ENCODE results near the gene ALPL.

ALPL gene

DNA sequence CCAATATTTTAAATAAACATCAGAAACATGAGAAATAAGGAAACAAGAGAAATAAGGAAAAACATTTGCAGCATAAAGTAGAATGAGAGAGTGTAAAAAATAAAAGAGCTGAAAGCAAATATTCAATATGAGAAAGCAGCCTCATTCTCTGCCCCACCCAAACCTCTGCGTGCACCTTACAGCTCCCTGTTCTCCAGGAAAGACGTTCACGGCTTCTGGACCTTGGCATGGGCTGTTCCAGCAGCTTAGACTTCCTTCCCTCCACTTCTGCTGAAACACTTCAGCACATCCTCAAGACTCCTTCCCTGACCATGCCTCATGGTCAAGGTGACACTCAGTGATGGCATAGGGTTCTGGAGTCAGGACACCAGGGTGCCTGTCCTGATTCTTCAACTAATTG, 23.3 kb downstream of the ALPL start:
- no peak for DNase-seq

DNA sequence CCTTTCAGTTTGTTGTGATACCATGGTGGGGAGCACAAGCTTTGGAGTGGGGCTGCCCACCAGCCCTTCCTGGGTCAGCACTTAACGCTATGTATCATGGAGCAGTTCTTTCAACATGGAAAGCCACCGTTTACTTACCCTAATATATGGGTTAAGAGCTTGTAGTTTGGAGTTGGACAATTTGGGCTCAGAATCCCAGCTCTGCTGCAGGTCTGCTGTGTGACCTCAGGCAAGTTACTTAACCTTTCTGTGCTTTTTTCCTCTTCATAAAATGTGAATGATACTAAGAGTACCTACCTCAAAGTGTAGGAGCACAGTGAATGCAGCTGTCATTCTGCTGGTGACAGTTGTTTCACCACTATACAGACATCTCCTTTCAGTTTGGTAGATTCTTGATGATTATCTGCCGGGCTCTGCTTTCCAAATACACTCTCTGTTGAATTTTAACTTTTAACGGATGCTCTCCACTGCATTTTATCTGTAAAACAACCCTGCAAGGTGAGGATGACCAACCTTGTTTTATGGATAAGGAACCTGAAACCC, 23.8 kb downstream of the ALPL start:
- DNase-seq, result no peak

DNA sequence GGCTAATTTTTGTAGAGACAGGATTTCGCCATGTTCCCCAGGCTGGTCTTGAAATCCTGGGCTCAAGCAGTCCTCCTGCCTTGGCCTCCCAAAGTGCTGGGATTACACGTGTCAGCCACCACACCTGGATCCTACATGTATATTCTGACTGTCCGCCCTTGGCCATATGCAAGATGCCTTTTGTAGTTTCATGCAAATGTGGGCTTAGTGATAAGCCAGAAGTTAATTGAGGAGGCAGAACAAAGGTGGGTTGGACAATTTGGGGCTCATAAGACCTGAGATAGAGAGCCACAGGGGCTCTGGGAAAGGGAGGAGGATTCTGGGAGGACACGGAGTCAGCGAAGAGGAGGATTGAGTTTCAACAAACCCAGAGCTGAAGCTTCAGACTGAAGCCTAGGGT, 24.9 kb downstream of the ALPL start:
- DNase-seq, result no peak

DNA sequence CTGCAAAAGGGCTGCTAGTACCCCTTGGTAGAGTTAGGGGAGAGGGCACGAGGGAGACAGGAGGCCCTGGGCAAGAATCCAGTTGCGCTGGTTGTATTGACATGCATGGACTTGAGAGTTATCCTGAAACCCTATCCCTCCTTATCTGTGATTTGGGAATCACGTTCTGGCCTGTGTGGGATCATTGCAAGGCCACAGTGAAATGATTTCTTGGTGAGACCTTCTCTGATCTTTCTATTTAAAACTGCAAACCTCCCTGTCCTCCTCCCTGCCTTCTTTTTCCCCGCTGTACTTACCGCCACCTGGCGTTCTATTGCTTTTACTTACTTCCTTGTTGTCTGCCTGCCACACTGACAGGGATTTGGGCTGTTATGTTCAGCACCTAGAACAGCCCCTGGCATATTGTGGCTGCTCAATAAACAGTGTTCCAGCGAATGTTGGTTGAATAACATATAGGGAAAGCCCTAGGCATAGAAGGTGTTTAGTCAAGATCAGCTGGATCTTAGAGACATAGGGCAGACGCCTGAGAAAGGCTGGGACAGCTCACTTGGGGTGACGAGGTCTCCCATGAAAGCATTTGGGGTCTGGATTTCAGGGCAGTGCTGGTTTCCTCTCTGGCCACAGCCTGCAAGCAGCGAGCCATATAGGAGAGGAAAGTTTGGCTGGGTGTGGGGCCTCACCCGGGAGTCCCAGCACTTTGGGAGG, 25.6 kb downstream of the ALPL start:
- DNase-seq, result peak; percentile 27

DNA sequence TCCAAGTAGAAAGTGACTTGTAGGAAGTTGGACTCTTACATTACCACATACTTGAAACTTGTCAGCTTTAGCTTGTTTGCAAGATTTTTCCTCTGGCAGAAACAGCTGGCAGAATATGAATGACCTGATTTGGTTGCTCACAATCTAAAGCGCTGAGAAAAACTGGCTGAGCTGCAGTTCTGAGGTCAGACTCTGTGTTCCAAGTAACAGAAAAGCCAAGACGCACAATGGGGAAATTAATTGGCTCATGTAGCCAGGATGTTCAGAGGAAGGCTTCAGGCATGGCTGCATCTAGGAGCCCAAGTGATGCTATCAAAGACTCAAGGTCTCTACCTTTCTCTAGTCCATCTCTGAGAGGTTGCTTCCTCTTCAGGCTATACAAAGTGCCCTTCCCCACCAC, 27.0 kb downstream of the ALPL start:
- no peak for DNase-seq

DNA sequence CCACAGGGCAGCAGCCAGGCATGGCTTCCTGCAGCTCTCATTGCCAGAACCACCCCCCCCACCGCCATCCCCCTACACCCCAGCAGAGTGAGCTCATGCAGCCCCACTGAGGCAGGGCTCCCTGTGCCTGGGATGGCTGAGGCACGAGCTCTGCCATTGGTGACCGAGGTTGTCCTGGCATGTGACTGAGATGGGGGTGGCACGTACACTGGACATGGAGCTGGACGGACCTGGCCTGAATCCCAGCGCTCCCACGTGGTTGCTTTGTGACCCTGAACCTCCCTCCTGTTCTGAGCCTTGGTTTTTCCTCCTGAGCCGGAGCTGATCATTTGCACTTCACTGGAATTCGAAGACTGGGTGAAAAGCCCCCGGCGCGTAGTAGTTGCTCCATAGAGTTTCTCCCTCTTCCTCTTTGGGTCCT, 28.3 kb downstream of the ALPL start:
- no peak for DNase-seq

DNA sequence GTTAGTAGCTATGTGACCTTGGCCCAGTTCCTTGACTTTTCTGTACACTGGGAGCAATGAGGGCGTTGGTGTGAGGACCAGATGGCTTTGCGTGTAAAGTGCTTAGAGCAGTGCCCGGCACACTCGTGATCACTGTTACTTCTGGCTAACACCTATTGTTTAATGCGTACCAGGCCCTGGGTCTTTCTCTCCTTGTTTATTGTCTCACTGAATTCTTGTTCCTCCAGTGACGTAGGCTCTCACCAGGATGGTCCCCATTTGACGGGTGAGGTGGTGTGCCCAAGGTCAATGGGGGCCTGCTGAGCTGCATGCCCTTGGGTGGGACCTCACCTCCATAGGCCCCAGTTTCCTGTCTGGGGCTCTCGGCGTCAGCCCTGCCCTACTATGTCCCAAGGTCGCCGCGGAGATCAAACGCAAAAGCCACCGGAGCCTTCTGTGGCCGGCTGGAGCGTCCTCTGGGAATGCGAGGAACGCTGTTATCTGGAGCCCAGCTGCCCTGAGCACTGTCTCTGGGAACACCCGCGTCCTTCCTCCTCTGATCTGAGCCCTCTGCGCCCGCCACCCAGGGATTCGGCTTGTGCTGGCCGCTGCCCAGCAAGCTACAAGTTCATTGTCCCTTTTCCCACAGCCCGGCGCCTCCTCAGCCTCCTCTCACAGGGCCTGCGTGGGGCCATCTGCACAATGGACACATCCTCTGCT, 28.9 kb downstream of the ALPL start:
- DNase-seq, result no peak

DNA sequence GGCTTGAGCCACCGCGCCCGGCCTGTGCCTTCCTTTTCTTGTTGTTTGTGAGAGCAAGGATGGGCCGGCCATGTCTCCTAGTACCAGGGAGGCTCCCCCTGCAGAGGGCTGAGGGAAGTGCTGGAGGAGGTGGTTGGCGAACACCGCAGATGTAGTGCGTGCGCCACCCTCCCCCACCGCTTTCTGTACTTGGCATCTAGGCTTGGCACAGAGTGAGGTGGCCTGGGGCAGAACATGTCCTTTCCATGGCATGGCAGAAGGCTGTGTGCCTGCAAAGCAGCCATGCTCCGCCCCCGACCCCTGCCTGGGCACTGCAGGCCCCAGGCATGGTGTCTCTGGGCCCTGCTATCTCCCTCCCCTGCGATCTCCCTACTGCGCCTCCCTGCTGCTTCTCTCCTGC, 30.7 kb downstream of the ALPL start:
- peak; percentile 34 for DNase-seq

DNA sequence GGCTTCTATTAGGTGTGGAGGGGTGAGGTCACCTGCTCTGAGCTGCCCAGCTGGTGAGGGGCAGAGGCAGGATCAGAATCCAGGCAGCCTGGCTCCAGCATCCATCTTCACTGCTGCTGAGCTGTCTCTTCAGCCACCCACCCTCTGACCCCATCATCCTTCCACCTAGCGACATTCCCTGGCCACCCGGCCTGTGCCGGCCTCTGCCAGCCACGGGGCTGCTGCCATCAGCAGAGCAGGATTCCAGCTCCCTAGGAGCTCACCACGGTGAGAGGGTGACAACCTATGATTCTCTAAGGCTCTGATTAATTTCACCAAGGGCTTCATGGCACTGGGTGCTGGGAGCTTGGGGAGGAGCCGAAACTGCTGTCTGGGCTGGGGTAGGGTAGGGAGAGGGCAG, 32.1 kb downstream of the ALPL start:
- DNase-seq, result no peak

DNA sequence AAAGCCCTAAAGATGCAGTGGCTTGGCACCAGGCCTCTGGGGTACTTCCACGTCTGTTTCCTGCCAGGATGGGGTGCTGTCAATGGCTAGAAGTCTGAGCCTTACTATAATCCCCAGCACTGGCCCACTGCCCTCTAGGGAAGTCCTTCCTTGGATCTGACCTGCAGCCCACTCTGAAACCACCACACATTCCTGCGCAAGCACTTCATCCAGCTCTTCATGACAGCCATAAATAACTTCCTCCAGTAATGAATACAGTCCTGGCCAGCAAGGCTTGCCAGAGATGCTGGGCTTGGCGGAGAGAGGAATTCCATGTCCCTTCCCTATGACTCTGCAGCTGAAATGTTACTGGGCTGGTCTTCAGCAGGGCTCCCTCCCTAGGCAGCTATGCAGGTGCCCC, 32.6 kb downstream of the ALPL start:
- no peak for DNase-seq

DNA sequence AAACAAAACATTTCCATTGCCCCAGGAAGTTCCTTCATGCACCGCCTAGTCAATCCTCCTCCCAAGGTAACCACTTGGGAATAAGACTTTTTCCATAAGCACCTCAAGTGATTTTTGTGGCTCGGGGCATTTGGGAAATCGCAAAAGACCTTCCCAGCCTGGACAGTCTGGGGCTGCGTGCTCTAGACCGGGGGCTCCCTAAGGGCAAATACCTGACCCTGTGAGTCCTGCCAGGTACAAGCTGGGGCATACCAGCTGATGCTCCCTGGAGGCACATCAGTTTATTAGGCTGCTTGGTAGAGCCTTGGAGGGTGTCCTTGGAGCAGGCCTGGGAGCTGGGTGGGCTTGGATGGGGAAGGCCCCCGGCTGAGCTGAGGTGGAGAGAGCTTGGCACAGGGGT, 34.4 kb downstream of the ALPL start:
- DNase-seq, result no peak

DNA sequence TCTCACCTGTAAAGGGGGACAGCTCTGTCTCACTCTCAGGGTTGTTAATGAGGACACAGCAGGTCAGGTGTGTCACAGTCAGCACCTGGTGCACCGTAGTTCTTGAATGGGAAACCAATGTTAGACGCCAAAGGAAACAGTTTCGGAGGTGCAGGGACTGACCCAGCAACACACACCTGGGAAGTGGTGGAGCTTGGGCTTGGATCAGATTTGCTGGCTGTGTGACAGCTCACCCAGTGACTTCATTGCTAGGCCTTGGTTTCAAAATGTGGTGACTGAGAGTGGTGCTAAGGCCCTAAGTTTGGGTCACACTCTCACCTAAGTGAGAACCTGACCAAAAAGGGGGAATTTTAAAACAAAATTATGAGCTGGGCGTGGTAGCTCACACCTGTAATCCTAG, 34.9 kb downstream of the ALPL start:
- DNase-seq, result no peak

DNA sequence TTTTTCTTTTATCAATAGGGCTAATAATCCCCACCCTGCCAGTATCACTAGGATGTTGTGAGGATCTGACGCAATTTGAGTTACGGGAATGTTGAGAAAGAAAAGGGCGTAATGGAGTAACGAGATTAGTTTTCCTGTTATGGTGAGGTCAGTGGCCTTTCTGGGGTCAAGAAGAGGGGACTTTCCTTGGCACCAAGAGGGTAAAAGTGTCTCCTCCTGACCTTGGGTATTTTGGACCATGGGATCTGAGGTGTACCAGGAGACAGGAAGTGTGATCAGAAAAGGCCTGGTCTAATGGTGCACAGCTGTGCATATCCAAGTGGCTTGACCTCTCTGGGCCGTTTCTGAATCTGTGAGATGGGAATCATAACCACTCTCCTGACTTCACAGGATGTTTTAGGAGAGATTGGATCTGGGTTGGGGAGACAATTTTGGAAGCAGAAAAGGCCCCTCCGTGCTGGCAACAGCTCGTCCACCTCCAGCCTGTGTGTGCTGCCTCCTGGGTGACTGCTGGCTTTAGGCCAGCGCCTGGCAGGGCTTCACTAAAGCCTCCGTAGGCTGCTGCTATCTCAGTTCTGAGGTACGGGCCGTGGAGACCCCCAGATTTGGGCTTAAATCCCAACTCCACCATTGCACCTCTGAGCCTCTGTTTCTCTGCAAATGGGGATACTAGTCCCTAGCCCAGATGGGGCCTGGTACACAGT, 37.1 kb downstream of the ALPL start:
- no peak for DNase-seq

DNA sequence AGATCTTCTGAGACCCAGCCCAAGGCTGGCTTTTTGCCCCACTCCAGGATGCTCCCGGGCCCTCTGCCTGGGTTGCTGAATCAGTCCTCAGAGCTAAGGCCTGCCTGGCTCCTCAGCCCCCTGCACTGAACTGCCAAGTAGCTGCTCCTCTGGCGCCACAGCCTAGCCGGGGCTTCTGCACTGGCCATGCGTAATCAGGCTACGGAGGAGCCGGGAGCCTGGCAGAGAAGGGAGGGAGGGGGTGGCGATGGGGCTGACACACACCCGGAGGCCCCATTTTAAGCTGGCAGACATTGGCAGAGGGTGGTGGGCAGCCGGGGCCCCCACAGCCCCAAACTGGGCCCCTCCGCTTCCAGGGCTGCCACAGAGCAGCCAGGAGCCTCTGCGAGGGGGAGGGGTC, 38.7 kb downstream of the ALPL start:
- DNase-seq, result no peak

DNA sequence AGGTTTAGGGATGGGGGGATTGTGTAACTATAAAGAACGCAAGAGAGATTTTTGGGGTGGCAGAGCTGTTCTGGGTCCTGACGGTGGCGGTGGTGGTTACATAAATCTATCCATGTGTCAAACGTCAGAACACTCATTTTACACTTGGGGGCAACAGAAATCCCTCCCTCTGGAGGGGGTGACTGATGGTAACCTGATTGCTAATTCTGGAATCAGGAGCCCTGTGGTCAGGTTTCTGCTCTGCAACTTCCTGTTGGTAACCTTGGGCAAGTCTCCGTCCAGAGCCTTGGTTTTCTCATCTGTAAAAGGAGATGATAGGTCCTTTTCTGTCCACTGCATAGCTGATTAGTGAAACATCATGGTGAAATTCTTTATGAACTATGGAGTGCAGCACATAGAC, 40.9 kb downstream of the ALPL start:
- DNase-seq, result no peak

DNA sequence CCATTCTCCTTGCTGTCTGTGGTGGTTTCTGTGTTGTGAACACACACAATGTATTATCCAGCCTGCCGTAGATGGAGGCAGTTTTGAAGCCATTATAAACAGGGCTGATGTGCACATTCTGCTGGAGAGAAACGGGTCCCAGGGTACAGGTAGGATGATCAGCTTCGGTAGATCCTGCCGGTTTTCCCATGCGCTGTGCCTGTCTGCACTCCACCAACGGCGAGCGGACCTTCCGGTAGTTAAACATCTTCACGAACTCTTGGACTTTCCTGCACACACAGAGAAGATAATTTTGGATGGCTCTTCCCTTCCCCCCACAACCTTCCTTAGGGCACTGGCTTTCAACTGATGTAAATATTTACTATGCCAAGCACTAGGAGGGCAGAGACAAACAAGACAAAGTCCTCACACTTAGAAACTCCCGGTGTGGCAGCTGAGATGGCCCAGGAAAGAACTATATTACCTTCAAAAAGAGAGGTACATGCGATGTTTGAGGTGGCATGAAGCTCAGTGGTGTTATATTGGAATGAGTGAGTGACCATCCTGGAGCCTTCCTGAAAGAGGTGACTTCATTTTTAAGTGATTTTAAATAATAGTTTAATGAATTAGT, 41.7 kb downstream of the ALPL start:
- DNase-seq, result no peak

DNA sequence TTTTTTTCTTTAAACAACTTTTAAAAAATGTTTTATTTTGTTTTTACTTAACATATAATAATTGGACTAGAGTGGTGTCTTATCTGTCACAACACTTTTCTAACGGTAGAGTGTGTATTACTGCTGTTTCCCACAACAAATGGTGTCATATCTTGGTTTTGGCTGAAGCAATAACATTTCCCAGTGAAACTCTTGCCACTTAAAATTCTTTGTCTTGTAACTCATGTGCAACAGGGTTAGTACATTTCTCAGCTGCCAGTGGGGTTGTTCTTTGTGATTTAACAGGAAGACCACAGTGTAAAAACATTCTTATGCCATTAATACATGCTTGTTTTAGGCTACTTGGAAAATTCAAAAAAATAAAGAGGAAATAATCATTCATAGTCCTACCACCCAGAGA, 43.5 kb downstream of the ALPL start:
- DNase-seq, result no peak

DNA sequence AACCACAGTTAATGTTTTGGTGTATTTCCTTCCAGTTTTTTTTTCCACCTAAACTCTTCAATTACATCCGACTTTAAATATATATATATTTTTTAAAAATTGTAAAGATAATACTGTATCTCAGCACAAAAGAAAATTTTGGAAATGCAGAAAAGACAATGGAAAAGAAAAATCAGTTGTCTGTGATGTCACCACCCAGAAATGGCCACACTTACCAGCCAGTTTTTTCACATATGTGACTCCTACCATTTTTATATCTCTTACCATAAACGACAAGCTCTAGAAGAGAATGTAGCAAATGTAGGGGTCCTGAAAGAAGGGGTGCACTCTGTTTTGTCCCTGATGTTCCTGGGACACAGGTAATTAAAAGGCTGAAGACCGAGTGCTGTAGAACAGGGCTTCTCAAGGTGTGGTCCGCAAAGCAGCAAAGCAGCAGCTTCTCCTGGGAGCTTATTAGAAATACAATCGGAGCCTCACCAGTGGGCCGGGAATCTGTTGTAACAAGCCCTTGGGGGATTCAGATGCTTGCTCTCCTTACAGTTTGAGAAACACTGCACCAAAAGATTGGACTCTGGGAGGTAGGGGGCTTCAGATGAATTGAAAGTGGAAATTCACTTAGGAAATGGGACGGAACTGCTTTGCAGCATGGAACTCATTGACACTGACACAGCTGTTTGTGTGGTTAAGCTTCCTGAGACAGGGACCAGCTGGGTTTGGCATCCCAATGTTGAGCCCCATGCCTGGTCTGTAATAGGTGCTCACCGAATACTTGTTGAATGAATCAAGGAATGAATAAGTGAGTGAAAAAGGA, 44.1 kb downstream of the ALPL start:
- no peak for DNase-seq

DNA sequence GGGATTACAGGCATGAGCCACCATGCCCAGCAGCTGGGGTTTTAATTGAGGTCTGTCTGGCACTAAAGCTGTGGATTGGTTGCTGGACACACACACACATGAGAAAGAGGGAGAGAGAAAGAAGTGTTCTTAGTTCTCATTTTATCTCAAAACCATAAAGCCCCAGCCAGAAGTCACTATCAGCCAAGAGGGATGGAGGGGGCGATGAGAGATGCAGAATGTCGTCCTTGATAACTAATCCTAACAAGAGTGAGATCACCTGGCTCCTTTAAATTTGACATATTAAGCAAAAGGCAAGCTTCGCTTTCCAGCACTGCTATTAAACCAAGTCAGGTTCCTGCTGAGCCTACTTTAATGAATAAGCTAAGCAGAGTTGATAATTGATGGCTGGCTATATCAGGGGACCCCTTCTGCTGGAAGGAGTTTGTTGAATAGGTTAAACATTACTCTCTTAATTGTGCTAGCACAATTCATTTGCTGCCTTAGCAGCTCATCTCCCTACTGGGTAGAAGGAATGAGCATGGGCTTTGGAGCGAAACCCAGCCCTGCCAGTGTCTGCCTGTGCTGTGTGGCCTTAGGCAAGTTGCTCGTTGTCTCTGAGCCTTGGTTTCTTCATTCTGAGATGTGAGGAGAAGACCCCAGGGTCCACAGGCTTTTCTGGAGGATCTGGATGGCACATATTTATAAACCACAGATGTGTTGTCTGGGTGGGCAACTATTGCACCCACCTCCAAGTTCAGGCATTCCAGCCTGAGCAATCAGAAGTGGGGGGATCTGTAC, 50.8 kb downstream of the ALPL start:
- no peak for DNase-seq

DNA sequence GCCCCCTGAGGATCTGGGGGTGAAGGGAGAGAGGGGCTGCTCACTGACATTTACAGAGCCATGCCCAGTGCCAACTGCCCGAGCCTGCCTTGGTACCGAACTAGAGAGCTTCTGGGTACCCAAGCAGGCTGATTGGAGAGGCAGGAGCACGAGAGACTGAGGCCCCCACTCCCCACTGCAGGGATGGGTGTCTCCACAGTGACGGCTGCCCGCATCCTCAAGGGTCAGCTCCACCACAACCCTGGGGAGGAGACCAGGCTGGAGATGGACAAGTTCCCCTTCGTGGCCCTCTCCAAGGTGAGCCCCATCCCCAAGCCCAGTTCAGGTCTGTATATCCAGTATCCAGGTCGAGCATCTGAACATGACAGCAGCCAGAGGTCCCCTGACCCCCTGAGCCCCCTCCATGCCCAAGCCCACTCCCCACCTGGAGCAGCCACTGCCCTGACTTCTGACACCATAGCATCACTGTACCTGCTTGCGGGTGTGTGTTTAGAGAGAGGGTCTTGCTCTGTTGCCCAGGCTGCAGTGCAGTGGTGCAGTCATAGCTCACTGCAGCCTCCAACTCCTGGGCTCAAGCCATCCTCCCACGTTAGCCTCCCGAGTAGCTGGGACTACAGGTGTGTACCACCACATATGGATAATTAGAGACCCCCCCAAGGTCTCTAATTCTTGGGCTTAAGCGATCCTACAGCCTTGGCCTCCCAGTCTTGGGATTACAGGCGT, 51.9 kb downstream of the ALPL start:
- DNase-seq, result no peak

DNA sequence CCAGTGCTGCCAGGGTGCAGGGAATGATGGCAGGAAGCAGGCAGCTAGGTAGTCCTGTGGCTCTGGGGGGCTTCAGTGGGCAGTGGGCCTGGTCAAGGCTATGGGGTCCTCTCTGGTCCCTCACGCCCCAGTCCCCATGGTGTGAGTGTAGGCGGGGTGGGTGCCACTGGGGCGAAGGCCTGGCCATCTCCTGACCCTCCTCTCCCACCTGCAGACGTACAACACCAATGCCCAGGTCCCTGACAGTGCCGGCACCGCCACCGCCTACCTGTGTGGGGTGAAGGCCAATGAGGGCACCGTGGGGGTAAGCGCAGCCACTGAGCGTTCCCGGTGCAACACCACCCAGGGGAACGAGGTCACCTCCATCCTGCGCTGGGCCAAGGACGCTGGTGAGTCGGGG, 53.7 kb downstream of the ALPL start:
- no peak for DNase-seq
